Stimulated activated naive CD8-positive, alpha-beta T cell treated with anti-CD3 and anti-CD28 coated beads, Interleukin-15, amount 100 ng/mL, for 72 hours (primary cell): ENCODE results near the gene MAGEC1.
"Not testable (repeated sequence)": the region's sequence is repeated elsewhere in the genome, so short reads cannot be mapped to it uniquely, and the experiment has no call there.

Experiments used
- ATAC-seq: fragments of 150-1000 bp; cut with Tn5 transposase; 2 replicates; pipeline ENCODE4 v1.10.0; 2021; ENCODE audit warnings: mild to moderate bottlenecking, moderate library complexity
- DNase-seq, 2 donors: peaks; one replicate each; pipeline ENCODE4 v3.0.0; 2021 to 2022
- H3K27ac Mint-ChIP-seq, 2 donors: one replicate each; pipeline ENCODE4 v1.8.0; 2022; ENCODE audit warnings: mild to moderate bottlenecking in 2 of 2, mixed read lengths in 2 of 2, moderate library complexity in 2 of 2
- H3K27me3 Mint-ChIP-seq: one replicate; pipeline ENCODE4 v1.8.0; 2022; ENCODE audit warnings: mixed read lengths
- H3K4me1 Mint-ChIP-seq: one replicate; pipeline ENCODE4 v1.8.0; 2022; ENCODE audit warnings: mild to moderate bottlenecking, mixed read lengths
- H3K4me3 Mint-ChIP-seq, 2 donors: one replicate each; pipeline ENCODE4 v1.8.0; 2022; ENCODE audit warnings: mild to moderate bottlenecking in 2 of 2, mixed read lengths in 2 of 2, moderate library complexity in 1 of 2
- H3K9me3 Mint-ChIP-seq, 2 donors: one replicate each; pipeline ENCODE4 v1.8.0; 2022; ENCODE audit warnings: mixed read lengths in 2 of 2

The MAGEC1 gene, protein sequence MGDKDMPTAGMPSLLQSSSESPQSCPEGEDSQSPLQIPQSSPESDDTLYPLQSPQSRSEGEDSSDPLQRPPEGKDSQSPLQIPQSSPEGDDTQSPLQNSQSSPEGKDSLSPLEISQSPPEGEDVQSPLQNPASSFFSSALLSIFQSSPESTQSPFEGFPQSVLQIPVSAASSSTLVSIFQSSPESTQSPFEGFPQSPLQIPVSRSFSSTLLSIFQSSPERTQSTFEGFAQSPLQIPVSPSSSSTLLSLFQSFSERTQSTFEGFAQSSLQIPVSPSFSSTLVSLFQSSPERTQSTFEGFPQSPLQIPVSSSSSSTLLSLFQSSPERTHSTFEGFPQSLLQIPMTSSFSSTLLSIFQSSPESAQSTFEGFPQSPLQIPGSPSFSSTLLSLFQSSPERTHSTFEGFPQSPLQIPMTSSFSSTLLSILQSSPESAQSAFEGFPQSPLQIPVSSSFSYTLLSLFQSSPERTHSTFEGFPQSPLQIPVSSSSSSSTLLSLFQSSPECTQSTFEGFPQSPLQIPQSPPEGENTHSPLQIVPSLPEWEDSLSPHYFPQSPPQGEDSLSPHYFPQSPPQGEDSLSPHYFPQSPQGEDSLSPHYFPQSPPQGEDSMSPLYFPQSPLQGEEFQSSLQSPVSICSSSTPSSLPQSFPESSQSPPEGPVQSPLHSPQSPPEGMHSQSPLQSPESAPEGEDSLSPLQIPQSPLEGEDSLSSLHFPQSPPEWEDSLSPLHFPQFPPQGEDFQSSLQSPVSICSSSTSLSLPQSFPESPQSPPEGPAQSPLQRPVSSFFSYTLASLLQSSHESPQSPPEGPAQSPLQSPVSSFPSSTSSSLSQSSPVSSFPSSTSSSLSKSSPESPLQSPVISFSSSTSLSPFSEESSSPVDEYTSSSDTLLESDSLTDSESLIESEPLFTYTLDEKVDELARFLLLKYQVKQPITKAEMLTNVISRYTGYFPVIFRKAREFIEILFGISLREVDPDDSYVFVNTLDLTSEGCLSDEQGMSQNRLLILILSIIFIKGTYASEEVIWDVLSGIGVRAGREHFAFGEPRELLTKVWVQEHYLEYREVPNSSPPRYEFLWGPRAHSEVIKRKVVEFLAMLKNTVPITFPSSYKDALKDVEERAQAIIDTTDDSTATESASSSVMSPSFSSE

DNA sequence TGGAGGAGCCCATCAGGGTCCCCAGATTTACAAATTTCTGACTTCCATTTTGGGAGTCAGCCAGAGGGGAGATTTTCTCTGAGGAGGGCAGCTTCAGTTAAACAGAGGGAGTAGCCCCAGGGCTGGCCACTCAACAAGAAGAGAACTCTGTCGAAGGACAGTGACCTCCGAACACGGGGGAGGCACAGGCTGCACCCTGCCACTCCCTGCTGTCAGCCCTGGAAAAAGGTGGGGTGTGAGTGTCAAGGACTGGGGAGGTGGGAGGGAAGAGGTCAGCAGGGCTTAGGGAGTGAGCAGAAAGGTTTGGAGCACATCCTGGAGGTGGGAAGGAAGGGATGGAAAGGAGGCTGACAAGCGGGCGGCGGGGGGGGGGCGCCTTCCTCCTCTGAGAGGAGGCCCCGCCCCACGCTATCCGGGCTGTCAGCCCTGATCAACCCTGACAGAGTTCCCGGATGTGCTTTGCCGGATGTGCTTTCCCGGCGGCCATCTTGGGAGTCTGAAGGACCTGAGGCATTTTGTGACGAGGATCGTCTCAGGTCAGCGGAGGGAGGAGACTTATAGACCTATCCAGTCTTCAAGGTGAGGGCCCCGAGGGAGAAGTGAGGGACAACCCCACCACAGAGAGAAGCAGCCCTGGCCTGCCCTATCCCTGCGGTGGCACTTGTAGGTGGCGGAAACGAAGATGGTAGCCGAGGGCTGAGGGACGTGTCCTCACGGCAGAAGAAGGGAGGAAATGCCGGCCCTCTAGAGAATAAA, at the start of gene MAGEC1:
TSS of gene MAGEC1 (plus strand) at position 495 of the 756 bp plus-strand sequence. CDS start 1,179 bp downstream, outside the sequence.
- H3K4me1 Mint-ChIP-seq = no peaks in the 10 kb centered on the region
- DNase-seq (no peak), ATAC-seq (no peak)
- H3K27ac Mint-ChIP-seq = no peak within 1 kb of the TSS
- H3K27me3 Mint-ChIP-seq = no peaks in the 10 kb centered on the region
- H3K4me3 Mint-ChIP-seq = no peak within 1 kb of the TSS
- H3K9me3 Mint-ChIP-seq = peaks cover 12 to 34% of the 10 kb centered on the region in 2 donors

DNA sequence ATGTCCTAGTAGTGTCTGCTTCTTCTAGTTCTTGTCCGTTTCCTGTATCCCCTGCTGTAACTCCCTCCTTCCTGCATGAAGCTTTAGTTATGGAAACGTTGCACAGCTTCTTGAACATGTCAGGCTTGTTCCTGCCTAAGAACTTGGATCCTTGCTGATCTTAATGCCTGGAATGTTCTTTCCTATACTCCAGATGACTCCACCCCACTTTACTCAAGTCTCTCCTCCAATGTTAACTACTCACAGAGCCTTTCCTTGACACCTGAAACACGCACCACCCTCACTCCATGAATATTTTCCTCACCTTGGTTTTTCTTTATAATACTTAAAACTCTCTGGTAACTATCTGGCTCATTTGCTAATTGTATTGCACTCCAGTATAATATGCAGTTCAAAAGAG, 46.2 kb upstream of the MAGEC1 start:
- no peaks in the 10 kb centered on the region for H3K4me1 Mint-ChIP-seq

DNA sequence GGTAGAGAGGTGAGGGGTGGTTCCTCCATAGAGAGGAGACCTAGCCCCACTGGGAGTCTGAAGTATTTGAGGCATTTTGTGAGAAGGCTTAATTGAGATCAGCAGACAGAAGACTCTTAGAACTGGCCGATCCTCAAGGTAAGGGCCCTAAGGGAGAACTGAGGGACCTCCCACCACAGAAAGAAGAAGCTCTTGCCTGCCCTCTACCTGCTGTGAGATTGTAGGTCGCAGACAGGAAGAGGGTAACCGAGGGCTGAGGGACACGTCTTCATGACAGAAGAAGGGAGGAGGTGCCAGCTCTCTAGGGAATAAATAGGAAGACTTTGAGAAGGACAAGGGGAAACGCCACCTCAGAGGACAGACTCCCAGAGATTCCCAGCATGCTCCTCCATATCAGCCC, 24.1 kb upstream of the MAGEC1 start:
- ATAC-seq = no peak
- DNase-seq = no peak
- Mint-ChIP-seq H3K4me3 (no peak overlapping the region), H3K9me3 (no peaks in the 10 kb centered on the region), H3K4me1 (no peaks in the 10 kb centered on the region), H3K27ac (peak overlapping the region in 1 of 2 donors; percentile 57), H3K27me3 (no peaks in the 10 kb centered on the region)

More for the DNA sequence above, 46.2 kb upstream of the MAGEC1 start:
- no peak for ATAC-seq
- H3K9me3 Mint-ChIP-seq = peaks cover 0 to 6% of the 10 kb centered on the region in 2 donors
- no peak for DNase-seq
- no peaks in the 10 kb centered on the region for H3K27me3 Mint-ChIP-seq
- H3K4me3 Mint-ChIP-seq = no peak overlapping the region
- H3K27ac Mint-ChIP-seq = no peak overlapping the region

DNA sequence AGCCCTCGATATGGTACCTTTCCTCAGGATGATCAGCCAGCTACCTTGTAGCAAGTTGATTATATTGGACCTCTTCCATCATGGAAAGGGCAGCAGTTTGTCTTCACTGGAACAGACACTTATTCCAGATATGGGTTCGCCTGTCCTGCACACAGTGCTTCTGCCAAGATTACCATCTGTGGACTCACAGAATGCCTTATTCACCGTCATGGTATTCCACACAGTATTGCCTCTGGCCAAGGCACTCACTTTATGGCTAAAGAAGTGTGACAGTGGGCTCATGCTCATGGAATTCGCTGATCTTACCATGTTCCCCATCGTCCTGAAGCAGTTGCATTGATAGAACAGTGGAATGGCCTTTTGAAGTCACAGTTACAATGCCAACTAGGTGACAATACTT, 14.9 kb upstream of the MAGEC1 start:
- not testable (repeated sequence) for H3K9me3 Mint-ChIP-seq, H3K27ac Mint-ChIP-seq, H3K4me1 Mint-ChIP-seq, ATAC-seq, H3K4me3 Mint-ChIP-seq, H3K27me3 Mint-ChIP-seq, DNase-seq

DNA sequence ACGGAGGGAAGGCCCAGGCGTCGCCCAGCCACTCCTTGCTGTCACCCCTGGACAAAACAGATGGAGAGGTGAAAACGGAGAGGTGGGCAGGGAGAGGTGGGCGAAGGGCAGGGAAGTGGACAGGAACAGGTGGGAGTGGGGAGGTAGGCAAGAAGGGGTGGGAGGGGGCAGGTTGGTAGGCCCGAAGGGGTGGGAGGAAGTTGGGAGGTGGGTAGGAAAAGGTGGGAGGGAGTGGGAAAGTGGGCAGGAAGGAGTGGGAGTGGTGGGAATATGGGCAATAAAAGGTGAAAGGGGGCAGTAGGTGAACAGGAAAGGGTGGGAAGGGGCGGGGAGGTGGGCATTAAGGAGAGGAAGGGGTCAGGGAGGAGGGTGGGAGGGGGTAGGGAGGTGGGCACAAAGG, 9.0 kb upstream of the MAGEC1 start:
- Mint-ChIP-seq H3K9me3 (peaks cover 0 to 7% of the 10 kb centered on the region in 2 donors), H3K27ac (no peak overlapping the region), H3K4me3 (no peak overlapping the region), H3K4me1 (no peaks in the 10 kb centered on the region), H3K27me3 (no peaks in the 10 kb centered on the region)
- no peak for DNase-seq
- no peak for ATAC-seq

DNA sequence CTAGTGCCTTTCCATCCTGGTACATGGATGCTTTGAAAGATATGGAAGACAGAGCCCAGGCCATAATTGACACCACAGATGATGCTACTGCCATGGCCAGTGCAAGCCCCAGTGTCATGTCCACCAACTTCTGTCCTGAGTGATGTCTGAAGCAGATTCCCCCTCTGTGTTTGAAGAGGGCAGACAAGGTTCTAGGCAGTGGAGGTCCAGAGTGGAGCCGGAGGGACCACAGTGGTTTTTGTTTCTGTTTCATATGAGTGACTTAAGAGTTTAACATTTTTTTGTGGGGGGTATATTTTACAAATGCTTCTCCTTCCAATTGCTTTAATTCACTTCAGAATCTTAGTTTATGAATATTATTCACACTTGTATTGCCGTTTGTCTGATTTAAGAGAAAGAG, 6.0 kb upstream of the MAGEC1 start:
- Mint-ChIP-seq H3K4me3 (no peak overlapping the region), H3K27me3 (no peaks in the 10 kb centered on the region), H3K9me3 (peaks cover 0 to 10% of the 10 kb centered on the region in 2 donors), H3K27ac (no peak overlapping the region), H3K4me1 (no peaks in the 10 kb centered on the region)
- DNase-seq (no peak), ATAC-seq (no peak)

DNA sequence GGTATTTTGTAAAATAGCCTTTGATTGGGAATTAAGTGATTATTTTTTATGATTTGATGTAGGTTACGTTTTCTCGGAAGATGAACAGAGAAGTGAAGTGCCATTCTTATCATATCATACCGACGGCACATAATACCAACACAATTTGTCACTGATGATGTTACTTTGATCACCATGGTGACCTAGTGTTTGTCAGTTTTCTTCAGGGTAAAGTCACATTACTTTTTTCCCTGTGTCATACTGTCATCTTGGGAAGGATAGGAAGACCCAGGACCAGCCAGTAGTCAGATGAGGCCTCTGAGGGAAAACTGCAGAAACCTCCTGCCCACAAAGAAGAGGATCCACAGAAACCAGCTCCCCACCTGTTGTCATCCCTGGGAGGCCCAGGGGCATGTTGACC, 1.3 kb upstream of the MAGEC1 start:
- Mint-ChIP-seq H3K27ac (no peak overlapping the region), H3K4me1 (no peaks in the 10 kb centered on the region), H3K4me3 (no peak overlapping the region), H3K9me3 (peaks cover 7 to 28% of the 10 kb centered on the region in 2 donors), H3K27me3 (no peaks in the 10 kb centered on the region)
- DNase-seq (no peak), ATAC-seq (no peak)

DNA sequence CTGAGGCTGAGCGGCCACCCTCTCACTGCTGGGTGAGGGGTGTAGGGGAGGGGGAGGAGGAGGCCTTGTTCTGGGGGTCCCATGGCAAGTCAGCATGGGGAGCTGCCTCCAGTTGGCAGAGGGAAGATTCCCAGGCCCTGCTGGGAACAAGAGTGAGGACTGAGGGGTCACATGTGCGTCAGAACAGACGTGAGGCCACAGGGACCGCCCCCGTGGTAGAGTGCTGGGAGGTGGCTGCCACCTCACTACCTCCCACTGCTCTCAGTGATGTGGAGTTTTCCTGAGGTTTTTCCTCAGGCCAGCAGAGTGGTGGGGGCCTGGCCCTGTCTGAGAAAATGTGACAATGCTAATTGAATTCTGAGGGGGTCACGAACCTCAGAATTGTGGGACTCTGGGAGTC, 568 bp downstream of the MAGEC1 start:
- no peak overlapping the region for H3K4me3 Mint-ChIP-seq
- DNase-seq = no peak
- H3K4me1 Mint-ChIP-seq = no peaks in the 10 kb centered on the region
- peaks cover 12 to 34% of the 10 kb centered on the region in 2 donors for H3K9me3 Mint-ChIP-seq
- H3K27me3 Mint-ChIP-seq = no peaks in the 10 kb centered on the region
- no peak for ATAC-seq
- H3K27ac Mint-ChIP-seq = no peak overlapping the region

DNA sequence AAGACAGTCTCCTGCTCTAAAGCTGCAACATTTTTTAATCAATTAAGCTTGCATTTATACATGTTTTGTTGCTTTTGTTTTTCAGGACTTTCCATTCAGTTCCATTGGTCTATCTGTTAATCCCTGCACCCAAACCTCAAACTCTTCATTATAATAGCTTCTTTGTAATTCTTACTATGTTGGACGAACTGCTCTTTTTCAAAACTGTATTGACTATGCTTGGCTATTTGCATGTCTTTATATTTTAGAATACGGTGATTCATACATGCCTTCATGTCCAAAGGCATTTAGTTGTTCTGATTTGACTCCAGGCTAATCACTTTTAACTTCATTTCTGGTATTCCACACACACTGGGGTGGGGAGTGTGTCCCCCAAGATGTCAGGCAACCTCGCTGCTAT, 14.1 kb downstream of the MAGEC1 start:
- H3K27me3 Mint-ChIP-seq = no peaks in the 10 kb centered on the region
- H3K9me3 Mint-ChIP-seq = peaks cover 0 to under 1% of the 10 kb centered on the region in 2 donors
- H3K4me3 Mint-ChIP-seq = no peak overlapping the region
- no peak for ATAC-seq
- H3K4me1 Mint-ChIP-seq = no peaks in the 10 kb centered on the region
- H3K27ac Mint-ChIP-seq = no peak overlapping the region
- no peak for DNase-seq

DNA sequence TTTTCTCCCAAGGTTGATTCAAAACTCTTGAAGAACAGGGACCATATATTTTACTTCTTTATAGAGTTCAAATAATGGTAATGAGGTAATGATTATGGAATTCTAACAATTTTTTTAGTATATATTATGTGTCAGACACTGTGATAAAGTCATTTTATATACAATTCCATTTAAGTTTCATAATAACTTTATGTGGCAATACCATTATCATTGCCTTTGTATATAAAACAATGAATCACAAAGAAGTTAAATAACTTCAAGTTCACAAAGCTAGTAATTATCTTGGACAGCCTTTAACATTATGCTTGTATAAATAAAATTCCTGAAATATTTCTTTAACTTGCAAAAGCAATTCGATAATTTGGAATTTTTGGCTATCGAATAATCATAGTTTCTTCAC, 20.6 kb downstream of the MAGEC1 start:
- DNase-seq (no peak), ATAC-seq (no peak)
- Mint-ChIP-seq H3K27me3 (no peaks in the 10 kb centered on the region), H3K27ac (no peak overlapping the region), H3K4me3 (no peak overlapping the region), H3K9me3 (peaks cover 6 to 9% of the 10 kb centered on the region in 2 donors), H3K4me1 (no peaks in the 10 kb centered on the region)

DNA sequence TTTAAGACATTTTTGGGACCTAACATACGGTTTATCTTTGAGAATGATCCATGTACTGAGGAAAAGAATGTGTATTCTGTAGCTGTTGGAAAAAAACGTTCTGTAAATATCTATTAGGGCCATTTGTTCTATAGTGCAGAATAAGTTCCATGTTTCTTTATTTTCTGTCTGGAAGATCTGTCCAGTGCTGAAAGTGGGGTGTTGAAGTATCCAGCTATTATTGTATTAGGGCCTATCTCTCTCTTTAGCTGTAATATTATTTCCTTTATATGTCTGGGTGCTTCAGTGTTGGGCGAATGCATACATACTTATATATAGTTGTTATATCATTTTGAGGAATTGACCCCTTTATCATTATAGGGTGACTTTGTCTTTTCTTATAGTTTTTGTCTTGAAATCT, 24.7 kb downstream of the MAGEC1 start:
- Mint-ChIP-seq H3K27me3 (no peaks in the 10 kb centered on the region), H3K27ac (no peak overlapping the region)
- ATAC-seq = no peak

DNA sequence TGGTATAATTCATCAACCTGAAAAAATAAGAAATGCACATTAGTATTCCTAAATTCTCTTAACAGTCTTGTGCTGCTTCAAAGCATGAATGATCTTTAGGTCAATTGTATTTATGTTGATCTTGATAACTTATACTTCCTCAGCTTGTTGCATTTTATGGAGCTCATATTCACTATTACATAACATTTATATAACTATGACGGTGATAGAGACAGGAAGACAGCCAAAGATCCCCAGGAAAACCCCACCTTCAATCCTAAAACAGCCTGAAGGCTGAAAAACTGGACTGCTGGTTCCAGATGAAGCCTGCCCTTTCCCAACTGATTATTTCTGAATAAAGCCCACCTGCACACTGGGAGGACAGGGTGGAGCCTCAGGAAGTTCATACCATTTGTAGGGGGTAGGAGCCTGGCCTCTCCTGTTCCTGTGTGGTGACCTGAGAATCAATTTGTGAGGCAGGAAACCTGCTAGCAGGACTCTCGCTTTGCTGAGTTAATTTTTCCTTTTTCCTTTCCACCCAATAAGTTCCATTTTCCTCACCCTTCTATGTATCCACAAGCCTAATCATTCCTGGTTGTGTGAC, 30.5 kb downstream of the MAGEC1 start:
- DNase-seq = no peak
- no peak for ATAC-seq
- no peak overlapping the region for H3K27ac Mint-ChIP-seq
- no peaks in the 10 kb centered on the region for H3K4me1 Mint-ChIP-seq
- H3K27me3 Mint-ChIP-seq = no peaks in the 10 kb centered on the region
- H3K9me3 Mint-ChIP-seq = no peaks in the 10 kb centered on the region
- no peak overlapping the region for H3K4me3 Mint-ChIP-seq

More for the DNA sequence above, 24.7 kb downstream of the MAGEC1 start:
- DNase-seq = no peak
- Mint-ChIP-seq H3K4me1 (no peaks in the 10 kb centered on the region), H3K9me3 (peaks cover 1 to 3% of the 10 kb centered on the region in 2 donors), H3K4me3 (no peak overlapping the region)

DNA sequence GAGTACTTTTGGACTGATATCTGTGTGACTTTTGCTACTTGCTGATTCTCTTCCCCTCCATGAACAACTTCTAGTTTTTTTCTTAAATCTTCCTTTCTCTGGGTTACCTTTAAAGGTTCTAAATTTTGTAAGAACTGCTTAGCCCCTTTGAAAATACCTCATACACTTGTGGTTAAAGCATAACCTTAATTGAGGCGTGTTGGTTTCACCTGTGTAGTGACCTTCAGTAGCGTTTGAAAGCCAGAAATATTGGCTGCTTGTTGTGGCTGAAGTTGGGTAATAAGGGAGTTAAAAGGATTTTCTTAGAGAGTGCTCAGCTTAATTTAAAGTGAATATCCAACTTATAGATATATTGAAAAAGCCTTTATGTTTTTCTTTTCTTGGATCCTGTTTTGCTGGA, 32.0 kb downstream of the MAGEC1 start:
- DNase-seq = no peak
- H3K9me3 Mint-ChIP-seq = no peaks in the 10 kb centered on the region
- no peak overlapping the region for H3K4me3 Mint-ChIP-seq
- no peak overlapping the region for H3K27ac Mint-ChIP-seq
- no peaks in the 10 kb centered on the region for H3K4me1 Mint-ChIP-seq
- no peaks in the 10 kb centered on the region for H3K27me3 Mint-ChIP-seq
- ATAC-seq = no peak

DNA sequence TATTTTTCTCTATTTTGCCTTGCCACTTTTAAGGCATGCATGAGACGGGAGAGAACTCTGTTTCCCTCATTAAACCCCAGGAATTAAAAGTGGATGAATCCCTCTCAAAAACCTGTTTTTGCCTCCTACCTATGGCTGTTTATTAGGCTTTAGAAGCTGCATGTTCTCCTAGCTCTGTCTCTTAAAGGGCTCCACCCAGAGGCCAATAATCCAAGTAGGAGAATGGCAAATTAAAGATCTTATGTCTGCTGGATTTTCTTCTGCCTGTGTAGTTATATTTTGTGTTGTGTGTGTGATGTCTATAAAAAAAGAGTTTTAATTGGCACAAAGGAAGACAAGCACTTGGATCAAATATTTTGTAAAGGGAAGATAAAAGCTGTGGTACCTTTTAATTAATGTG, 32.4 kb downstream of the MAGEC1 start:
- DNase-seq (no peak), ATAC-seq (no peak)
- Mint-ChIP-seq H3K4me3 (no peak overlapping the region), H3K9me3 (no peaks in the 10 kb centered on the region), H3K27me3 (no peaks in the 10 kb centered on the region), H3K27ac (no peak overlapping the region), H3K4me1 (no peaks in the 10 kb centered on the region)

DNA sequence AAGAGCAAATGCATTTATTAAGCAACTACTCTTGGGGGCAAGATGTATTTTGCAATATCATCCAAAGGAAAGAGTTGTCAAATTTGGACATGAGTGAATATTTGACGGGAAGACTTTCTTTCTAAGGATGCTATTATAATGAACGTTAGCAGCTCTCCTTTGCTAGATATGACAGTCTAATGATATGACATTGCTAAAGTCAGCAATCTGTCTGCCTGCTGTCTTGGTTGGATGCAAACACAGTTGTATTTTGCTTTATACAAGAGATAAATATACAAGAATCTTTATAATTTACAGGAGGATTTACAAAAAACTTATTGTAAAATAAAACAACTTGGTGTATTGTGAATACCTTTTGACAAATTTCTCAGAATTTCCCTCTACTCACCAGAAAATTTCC, 37.5 kb downstream of the MAGEC1 start:
- H3K27me3 Mint-ChIP-seq = no peaks in the 10 kb centered on the region
- H3K4me1 Mint-ChIP-seq = no peaks in the 10 kb centered on the region
- DNase-seq (no peak), ATAC-seq (no peak)
- no peaks in the 10 kb centered on the region for H3K9me3 Mint-ChIP-seq
- no peak overlapping the region for H3K4me3 Mint-ChIP-seq
- no peak overlapping the region for H3K27ac Mint-ChIP-seq
